Spleen (tissue), 7 donors: ENCODE measurements around the gene HS3ST1.

Experiments used
- CTCF ChIP-seq, 11 experiments: fragments of 200-600 bp in 7 of 11; fragments of 450-650 bp in 4 of 11; sonication (generic) in 4 of 11; IDR thresholded peaks in 8 of 11; conservative IDR thresholded peaks in 3 of 11; 1 replicate in 7 of 11; 2 replicates in 4 of 11; pipeline versions ENCODE4 v1.4.0 to v1.8.0; 2016 to 2021; ENCODE audit warnings: antibody characterized with exemption in 11 of 11, inconsistent platforms in 4 of 11, mild to moderate bottlenecking in 1 of 11
- POLR2A ChIP-seq, 3 donors: fragments of 450-650 bp; IDR thresholded peaks; one replicate each; pipeline ENCODE4 v1.5.1; 2017; ENCODE audit warnings: antibody characterized with exemption in 3 of 3, mild to moderate bottlenecking in 1 of 3
- POLR2AphosphoS5 ChIP-seq, 3 donors: sonication (generic); formaldehyde crosslinking; IDR thresholded peaks; one replicate each; pipeline ENCODE4 v1.5.1; 2017; ENCODE audit warnings: antibody characterized with exemption in 3 of 3
- donor health status: DM: no; HTN: no; CAD: no; lungs with moderate emphysema.
- donor health status: DM: no; HTN: no; CAD: no.
- donor health status: DM: no; HTN: no; CAD: no.

DNA sequence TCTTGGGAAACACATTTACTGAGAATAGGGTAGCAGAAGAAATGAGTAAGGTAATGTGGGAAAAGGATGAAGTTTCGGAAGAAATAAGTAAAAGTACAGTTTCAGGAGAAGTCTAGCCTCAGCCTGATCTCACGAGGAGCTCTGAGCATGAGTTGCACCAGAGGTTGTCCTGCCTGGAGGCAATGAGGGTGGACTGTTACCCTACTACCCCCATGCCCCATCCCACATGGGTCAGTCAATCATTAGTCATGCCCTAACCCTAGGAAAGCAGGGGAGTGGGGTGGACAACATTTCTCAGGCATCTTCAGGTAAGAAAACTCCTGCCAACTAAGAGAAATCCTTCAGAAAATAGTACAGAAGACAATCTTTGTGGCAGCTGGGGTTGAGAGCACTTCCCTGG is 35.1 kb downstream of the HS3ST1 start:
- TF ChIP-seq CTCF (IDR thresholded peaks at IDR 0.05 in 8 of 11, conservative IDR thresholded peaks at IDR 0.05 in 3 of 11) (no peak), POLR2AphosphoS5 (IDR thresholded peaks at IDR 0.05) (no peak), POLR2A (IDR thresholded peaks at IDR 0.05) (no peak)
